Body of pancreas (tissue), 4 donors: ENCODE data around the gene DDX42. TPM values are rescaled to one million over a fixed set of nuclear protein-coding genes. Genes with fewer than 3 reads are reported as not detected.

Source experiments
- ATAC-seq: fragments of 150-250 bp; one replicate; pipeline ENCODE4 v1.9.1; 2016
- DNase-seq, 4 donors: peaks; one replicate each; pipeline ENCODE4 v3.0.0-alpha.2; 2019
- H3K27ac ChIP-seq, 4 donors: fragments of 200-600 bp; sonication (generic); 1 replicate in 3 of 4; 2 replicates in 1 of 4; pipeline versions ENCODE4 v1.5.1 to v1.6.1; 2016 to 2019; ENCODE audit warnings: mild to moderate bottlenecking in 1 of 4, mixed read lengths in 1 of 4, moderate library complexity in 1 of 4
- H3K27me3 ChIP-seq, 2 donors: fragments of 200-600 bp; sonication (generic); one replicate each; pipeline ENCODE4 v1.6.0; 2016; ENCODE audit warnings: mild to moderate bottlenecking in 1 of 2
- H3K36me3 ChIP-seq, 2 donors: fragments of 200-600 bp; sonication (generic); replicated peaks in 1 of 2; 2 replicates each; pipeline ENCODE4 v1.5.1; 2016; ENCODE audit warnings: low read depth in 2 of 2; ENCODE audit not compliant: insufficient read depth in 1 of 2
- H3K4me1 ChIP-seq: fragments of 200-600 bp; sonication (generic); one replicate; pipeline ENCODE4 v1.6.0; 2016
- H3K4me3 ChIP-seq, 2 donors: fragments of 200-600 bp; sonication (generic); 1 replicate in 1 of 2; 2 replicates in 1 of 2; pipeline ENCODE4 v1.5.1; 2016 to 2019
- H3K9me3 ChIP-seq, 3 donors: fragments of 200-600 bp; sonication (generic); 1 replicate in 2 of 3; 2 replicates in 1 of 3; pipeline ENCODE4 v1.5.1; 2016
- POLR2A ChIP-seq, 3 donors: fragments of 450-650 bp; IDR thresholded peaks; one replicate each; pipeline ENCODE4 v1.6.1; 2016; ENCODE audit warnings: antibody characterized with exemption in 3 of 3, mild to moderate bottlenecking in 2 of 3
- WGBS, 2 donors: methylation state at CpG; one replicate each; pipeline ENCODE4 v1.1.5; 2017; 5-methylcytosine and 5-hydroxymethylcytosine counted together
- intact Hi-C: fragments of 100-400 bp; cut with DNase I; formaldehyde crosslinking; loops from one replicate; pipeline ENCODE4 v1.15.1; 2023
- total RNA-seq, 2 donors: library from RNA; depleted of rRNA; stranded (reverse); fragments of >200 nt; gene quantifications; one replicate each; pipeline ENCODE4 v1.1.0, GENCODE V29; 2016
- TF ChIP-seq, protein P1 (sequence below), 7 experiments: fragments of 450-650 bp in 4 of 7; fragments of 200-600 bp in 3 of 7; sonication (generic) in 3 of 7; IDR thresholded peaks; one replicate each; pipeline ENCODE4 v1.5.1; 2016 to 2019; ENCODE audit warnings: antibody characterized with exemption in 7 of 7

Gene DDX42, protein sequence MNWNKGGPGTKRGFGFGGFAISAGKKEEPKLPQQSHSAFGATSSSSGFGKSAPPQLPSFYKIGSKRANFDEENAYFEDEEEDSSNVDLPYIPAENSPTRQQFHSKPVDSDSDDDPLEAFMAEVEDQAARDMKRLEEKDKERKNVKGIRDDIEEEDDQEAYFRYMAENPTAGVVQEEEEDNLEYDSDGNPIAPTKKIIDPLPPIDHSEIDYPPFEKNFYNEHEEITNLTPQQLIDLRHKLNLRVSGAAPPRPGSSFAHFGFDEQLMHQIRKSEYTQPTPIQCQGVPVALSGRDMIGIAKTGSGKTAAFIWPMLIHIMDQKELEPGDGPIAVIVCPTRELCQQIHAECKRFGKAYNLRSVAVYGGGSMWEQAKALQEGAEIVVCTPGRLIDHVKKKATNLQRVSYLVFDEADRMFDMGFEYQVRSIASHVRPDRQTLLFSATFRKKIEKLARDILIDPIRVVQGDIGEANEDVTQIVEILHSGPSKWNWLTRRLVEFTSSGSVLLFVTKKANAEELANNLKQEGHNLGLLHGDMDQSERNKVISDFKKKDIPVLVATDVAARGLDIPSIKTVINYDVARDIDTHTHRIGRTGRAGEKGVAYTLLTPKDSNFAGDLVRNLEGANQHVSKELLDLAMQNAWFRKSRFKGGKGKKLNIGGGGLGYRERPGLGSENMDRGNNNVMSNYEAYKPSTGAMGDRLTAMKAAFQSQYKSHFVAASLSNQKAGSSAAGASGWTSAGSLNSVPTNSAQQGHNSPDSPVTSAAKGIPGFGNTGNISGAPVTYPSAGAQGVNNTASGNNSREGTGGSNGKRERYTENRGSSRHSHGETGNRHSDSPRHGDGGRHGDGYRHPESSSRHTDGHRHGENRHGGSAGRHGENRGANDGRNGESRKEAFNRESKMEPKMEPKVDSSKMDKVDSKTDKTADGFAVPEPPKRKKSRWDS
- 100 to 1,000 TPM; 114 to 116 TPM for total RNA-seq

DNA sequence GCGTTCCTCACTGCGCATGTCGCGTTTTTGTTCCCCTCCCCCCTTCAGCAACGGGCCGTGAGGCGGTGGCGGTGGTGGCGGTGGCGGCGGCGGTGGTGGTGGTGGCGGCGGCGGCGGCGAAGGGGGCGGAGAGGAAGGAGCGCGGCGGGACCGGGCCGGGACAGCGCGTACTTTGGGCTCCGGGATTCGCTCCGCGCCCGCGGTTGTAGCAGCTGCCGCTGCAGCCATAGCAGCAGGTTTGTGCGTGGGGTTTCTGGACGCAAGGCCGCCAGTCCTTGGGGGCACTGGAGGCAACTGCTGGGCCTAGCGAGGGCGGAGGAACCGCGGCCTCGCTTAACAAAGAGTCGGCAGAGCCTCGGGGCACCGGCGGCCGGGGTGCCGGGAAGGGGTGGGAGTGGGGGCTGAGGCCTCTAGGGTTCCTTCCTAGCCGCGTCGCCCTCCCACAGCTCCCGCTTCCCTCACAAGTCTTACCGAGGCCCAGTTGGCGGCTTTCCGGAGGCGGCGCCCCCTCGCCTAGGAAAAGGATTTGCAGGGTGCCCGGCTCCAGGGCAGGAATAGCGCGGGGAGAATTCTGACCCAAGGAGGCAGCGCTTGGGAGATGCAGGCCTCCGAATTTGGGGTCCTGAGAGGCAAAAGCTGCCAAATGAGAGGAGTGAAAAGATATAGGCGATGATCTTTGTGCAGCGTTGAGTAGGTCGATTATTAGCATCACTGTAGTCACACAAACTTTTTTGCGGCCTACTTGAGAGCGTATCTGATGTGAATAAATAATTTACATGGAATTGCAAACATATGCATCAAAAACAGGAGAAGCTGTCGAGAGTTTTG lies at the start of gene DDX42:
Gene DDX42, plus strand, starts transcription at position 30 of the 828 bp plus-strand sequence. CDS start 12,880 bp downstream, outside the sequence.
- intact Hi-C loops = loop anchor here (10.0 kb wide), 1 partner anchor 60 kb away; no protein-coding TSS in a partner anchor
- H3K9me3 ChIP-seq = no peaks in the 10 kb centered on the region
- peak within 1 kb of the TSS; percentile 92 to 99 (median 96) for H3K27ac ChIP-seq
- DNase-seq (peak; percentile 64 to 92 (median 90)), ATAC-seq (peak; percentile 3)
- peak; percentile 22 to 45 (median 44) for TF ChIP-seq POLR2A (IDR thresholded peaks at IDR 0.05)
- TF ChIP-seq, protein P1, sequence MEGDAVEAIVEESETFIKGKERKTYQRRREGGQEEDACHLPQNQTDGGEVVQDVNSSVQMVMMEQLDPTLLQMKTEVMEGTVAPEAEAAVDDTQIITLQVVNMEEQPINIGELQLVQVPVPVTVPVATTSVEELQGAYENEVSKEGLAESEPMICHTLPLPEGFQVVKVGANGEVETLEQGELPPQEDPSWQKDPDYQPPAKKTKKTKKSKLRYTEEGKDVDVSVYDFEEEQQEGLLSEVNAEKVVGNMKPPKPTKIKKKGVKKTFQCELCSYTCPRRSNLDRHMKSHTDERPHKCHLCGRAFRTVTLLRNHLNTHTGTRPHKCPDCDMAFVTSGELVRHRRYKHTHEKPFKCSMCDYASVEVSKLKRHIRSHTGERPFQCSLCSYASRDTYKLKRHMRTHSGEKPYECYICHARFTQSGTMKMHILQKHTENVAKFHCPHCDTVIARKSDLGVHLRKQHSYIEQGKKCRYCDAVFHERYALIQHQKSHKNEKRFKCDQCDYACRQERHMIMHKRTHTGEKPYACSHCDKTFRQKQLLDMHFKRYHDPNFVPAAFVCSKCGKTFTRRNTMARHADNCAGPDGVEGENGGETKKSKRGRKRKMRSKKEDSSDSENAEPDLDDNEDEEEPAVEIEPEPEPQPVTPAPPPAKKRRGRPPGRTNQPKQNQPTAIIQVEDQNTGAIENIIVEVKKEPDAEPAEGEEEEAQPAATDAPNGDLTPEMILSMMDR (IDR thresholded peaks at IDR 0.05) = peak in 1 of 7 experiments; percentile 8
- peak within 1 kb of the TSS; percentile 62 to 89 for H3K4me3 ChIP-seq
- 0% methylated on average over 14 to 51 of the region's 67 CpGs for WGBS, 2 donors
- H3K4me1 ChIP-seq = peaks cover 62% of the 10 kb centered on the region
- no peaks in the 10 kb centered on the region for H3K36me3 ChIP-seq
- H3K27me3 ChIP-seq = no peaks in the 10 kb centered on the region

DNA sequence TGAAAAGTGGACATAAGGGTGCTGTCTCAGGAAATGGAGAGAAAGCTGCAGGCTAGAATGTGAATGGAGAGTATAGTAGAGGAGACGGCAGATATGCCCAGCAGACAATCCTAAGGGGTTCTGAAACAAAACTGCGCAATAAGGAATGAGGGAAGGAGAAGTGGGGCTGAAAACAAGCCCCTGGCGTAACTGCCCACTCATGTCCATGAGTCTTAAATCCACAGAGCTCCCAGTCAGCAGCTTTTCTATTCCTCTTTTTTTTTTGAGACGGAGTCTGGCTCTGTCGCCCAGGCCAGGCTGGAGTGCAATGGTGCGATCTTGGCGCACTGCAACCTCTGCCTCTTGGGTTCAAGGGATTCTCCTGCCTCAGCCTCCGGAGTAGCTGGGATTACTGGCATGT lies 38.3 kb upstream of the DDX42 start:
- 92 to 93% methylated on average over 8 of the region's 8 CpGs for WGBS, 2 donors
- ATAC-seq (no peak), DNase-seq (no peak)
- H3K27ac ChIP-seq = no peak overlapping the region
- peaks cover 7% of the 10 kb centered on the region for H3K4me1 ChIP-seq
- no peaks in the 10 kb centered on the region for H3K9me3 ChIP-seq
- no peak overlapping the region for H3K4me3 ChIP-seq
- TF ChIP-seq, protein P1 (IDR thresholded peaks at IDR 0.05) = no peak
- H3K36me3 ChIP-seq = no peaks in the 10 kb centered on the region
- intact Hi-C loops = no loop called here
- no peaks in the 10 kb centered on the region for H3K27me3 ChIP-seq

DNA sequence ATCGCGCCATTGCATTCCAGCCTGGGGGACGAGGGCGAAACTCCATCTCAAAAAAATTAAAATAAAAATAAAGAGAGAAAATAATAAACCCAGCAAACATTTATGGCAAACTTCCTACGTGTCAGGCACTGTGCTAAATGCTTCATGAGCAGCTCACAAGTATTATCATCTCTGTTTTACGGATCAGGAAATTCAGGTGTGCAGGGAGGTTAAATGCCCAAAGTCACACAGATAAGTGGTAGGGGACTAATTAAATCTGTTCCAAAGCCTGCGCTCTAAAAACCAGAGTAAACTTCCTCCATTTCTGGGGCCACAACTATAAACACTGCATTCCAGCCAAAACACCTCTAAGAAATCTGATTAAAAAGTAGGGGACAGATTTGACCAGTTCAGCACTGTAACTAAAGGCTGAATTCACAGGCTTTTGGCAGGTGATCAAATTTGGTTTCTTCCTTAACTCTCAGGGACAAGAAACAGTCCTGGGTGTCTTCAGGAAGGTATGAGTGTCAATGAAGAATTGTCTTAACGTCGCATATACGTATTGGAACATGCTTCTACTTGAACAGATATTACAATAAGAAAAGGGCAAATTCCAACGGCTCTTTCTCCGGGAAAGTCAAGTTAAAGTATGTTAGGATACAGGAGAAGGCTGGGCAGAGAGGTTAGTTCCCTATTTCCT lies 33.4 kb upstream of the DDX42 start:
- Histone ChIP-seq H3K4me3 (peak overlapping the region; percentile 67), H3K27me3 (no peaks in the 10 kb centered on the region), H3K36me3 (no peaks in the 10 kb centered on the region), H3K9me3 (no peaks in the 10 kb centered on the region), H3K4me1 (peaks cover 7% of the 10 kb centered on the region), H3K27ac (peak overlapping the region; percentile 84 to 96 (median 93))
- 25 to 26% methylated on average over 12 of the region's 12 CpGs for WGBS, 2 donors
- DNase-seq (peak in 1 of 4 donors; percentile 17), ATAC-seq (no peak)
- TF ChIP-seq, protein P1 (IDR thresholded peaks at IDR 0.05) = no peak
- no peak for TF ChIP-seq POLR2A (IDR thresholded peaks at IDR 0.05)
- intact Hi-C loops = no loop called here

DNA sequence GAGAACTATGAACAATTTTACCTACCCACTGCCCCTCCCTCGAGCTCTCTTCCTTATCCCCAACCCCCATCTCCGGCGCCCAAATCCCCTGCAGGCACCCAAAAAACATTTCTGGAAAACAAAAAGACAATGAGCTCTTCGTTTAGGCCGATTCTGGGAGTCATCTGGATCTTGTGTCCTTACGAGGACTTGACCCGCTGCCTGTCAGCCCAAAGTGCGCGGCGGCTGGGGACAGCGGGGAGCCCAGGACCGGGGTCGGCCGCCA lies 32.9 kb upstream of the DDX42 start:
- intact Hi-C loops = no loop called here

More for the DNA sequence above, 32.9 kb upstream of the DDX42 start:
- 0 to 1% methylated on average over 6 to 14 of the region's 14 CpGs for WGBS, 2 donors
- H3K9me3 ChIP-seq = no peaks in the 10 kb centered on the region
- DNase-seq (no peak), ATAC-seq (no peak)
- peak overlapping the region; percentile 84 to 96 (median 93) for H3K27ac ChIP-seq
- no peaks in the 10 kb centered on the region for H3K27me3 ChIP-seq
- peaks cover 7% of the 10 kb centered on the region for H3K4me1 ChIP-seq
- no peak for TF ChIP-seq POLR2A (IDR thresholded peaks at IDR 0.05)
- TF ChIP-seq, protein P1 (IDR thresholded peaks at IDR 0.05) = no peak
- peak overlapping the region; percentile 67 for H3K4me3 ChIP-seq
- H3K36me3 ChIP-seq = no peaks in the 10 kb centered on the region
